Activated T-helper 17 cell treated with anti-CD3 and anti-CD28 coated beads, Interleukin-2, amount 50 U/mL, for 72 hours (primary cell): Measurements from ENCODE around the gene SEMA4D. TPM values are rescaled to one million over a fixed set of nuclear protein-coding genes. Genes with fewer than 3 reads are reported as not detected.

Experiments used
- ATAC-seq: fragments of 150-1000 bp; cut with Tn5 transposase; replicated peaks from 2 replicates; pipeline ENCODE4 v1.10.0; 2021; ENCODE audit warnings: mild to moderate bottlenecking, moderate library complexity
- H3K27ac Mint-ChIP-seq: one replicate; pipeline ENCODE4 v1.8.0; 2022; ENCODE audit warnings: mixed read lengths
- H3K27me3 Mint-ChIP-seq: one replicate; pipeline ENCODE4 v1.8.0; 2022; ENCODE audit warnings: mixed read lengths
- H3K36me3 Mint-ChIP-seq: one replicate; pipeline ENCODE4 v1.8.0; 2022; ENCODE audit warnings: low read depth, mild to moderate bottlenecking, mixed read lengths
- H3K4me1 Mint-ChIP-seq: one replicate; pipeline ENCODE4 v1.8.0; 2022; ENCODE audit warnings: mixed read lengths
- H3K4me3 Mint-ChIP-seq: one replicate; pipeline ENCODE4 v1.8.0; 2022; ENCODE audit warnings: mild to moderate bottlenecking, mixed read lengths
- H3K9me3 Mint-ChIP-seq: one replicate; pipeline ENCODE4 v1.8.0; 2022; ENCODE audit warnings: mixed read lengths
- total RNA-seq, 2 donors: library from RNA; stranded (reverse); gene quantifications; one replicate each; pipeline ENCODE4 v1.2.3, GENCODE V29; 2022

SEMA4D gene
- total RNA-seq, 2 donors from 2014 or later: 167 to 263 TPM

GRCh38 chr9:89533411-89534095, 35.6 kb upstream of the SEMA4D start:
- no peaks in the 10 kb centered on the region for H3K36me3 Mint-ChIP-seq
- H3K4me3 Mint-ChIP-seq: no peak overlapping the region
- peaks cover 36% of the 10 kb centered on the region for H3K4me1 Mint-ChIP-seq
- H3K9me3 Mint-ChIP-seq: no peaks in the 10 kb centered on the region
- H3K27me3 Mint-ChIP-seq: no peaks in the 10 kb centered on the region
- no peak for ATAC-seq
- H3K27ac Mint-ChIP-seq: peak overlapping the region; percentile 2

GRCh38 chr9:89532944-89533343, 35.0 kb upstream of the SEMA4D start:
- Mint-ChIP-seq H3K4me3 (no peak overlapping the region), H3K4me1 (peaks cover 40% of the 10 kb centered on the region), H3K27ac (peak overlapping the region; percentile 57), H3K27me3 (no peaks in the 10 kb centered on the region), H3K36me3 (no peaks in the 10 kb centered on the region), H3K9me3 (no peaks in the 10 kb centered on the region)
- ATAC-seq: no peak

DNA sequence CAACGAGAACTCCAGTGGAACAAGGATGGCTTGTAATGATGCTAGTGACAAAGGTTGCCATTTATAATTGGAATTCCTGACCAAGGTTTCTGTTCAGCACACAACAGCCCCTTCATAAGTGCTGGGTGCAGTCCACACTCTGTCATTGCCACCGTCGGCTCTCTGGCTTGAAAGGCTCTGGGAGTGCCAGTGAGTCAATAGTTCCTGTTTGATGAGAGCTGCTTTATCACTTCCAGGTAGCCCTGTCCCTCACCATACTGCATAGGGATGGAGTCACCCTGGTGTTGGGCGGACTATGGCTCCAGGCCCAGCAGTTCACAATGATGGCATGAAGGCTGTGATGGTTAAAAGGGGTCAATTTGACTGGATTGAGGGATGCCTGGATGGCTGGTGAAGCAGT, 34.6 kb upstream of the SEMA4D start:
- ATAC-seq: peak; percentile 81
- Mint-ChIP-seq H3K36me3 (no peaks in the 10 kb centered on the region), H3K4me1 (peaks cover 40% of the 10 kb centered on the region), H3K4me3 (no peak overlapping the region), H3K27me3 (no peaks in the 10 kb centered on the region), H3K9me3 (no peaks in the 10 kb centered on the region), H3K27ac (peak overlapping the region; percentile 57)

- H3K36me3 Mint-ChIP-seq: no peaks in the 10 kb centered on the region
- no peak overlapping the region for H3K27ac Mint-ChIP-seq
- ATAC-seq: no peak
- H3K27me3 Mint-ChIP-seq: no peaks in the 10 kb centered on the region
- no peak overlapping the region for H3K4me3 Mint-ChIP-seq
- H3K4me1 Mint-ChIP-seq: peaks cover 38% of the 10 kb centered on the region
- H3K9me3 Mint-ChIP-seq: no peaks in the 10 kb centered on the region
These were observed 33.9 kb upstream of the SEMA4D start for GRCh38 chr9:89531766-89532165.

GRCh38 chr9:89530726-89531125, 32.8 kb upstream of the SEMA4D start:
- no peak for ATAC-seq
- H3K27me3 Mint-ChIP-seq: no peaks in the 10 kb centered on the region
- peaks cover 31% of the 10 kb centered on the region for H3K4me1 Mint-ChIP-seq
- H3K4me3 Mint-ChIP-seq: no peak overlapping the region
- H3K27ac Mint-ChIP-seq: no peak overlapping the region
- H3K36me3 Mint-ChIP-seq: no peaks in the 10 kb centered on the region
- H3K9me3 Mint-ChIP-seq: no peaks in the 10 kb centered on the region

- peaks cover 32% of the 10 kb centered on the region for H3K4me1 Mint-ChIP-seq
- peak; percentile 68 for ATAC-seq
- no peak overlapping the region for H3K27ac Mint-ChIP-seq
- H3K9me3 Mint-ChIP-seq: no peaks in the 10 kb centered on the region
- no peaks in the 10 kb centered on the region for H3K36me3 Mint-ChIP-seq
- no peaks in the 10 kb centered on the region for H3K27me3 Mint-ChIP-seq
- H3K4me3 Mint-ChIP-seq: peak overlapping the region; percentile 38
These were observed 31.5 kb upstream of the SEMA4D start for GRCh38 chr9:89529243-89530035.

DNA sequence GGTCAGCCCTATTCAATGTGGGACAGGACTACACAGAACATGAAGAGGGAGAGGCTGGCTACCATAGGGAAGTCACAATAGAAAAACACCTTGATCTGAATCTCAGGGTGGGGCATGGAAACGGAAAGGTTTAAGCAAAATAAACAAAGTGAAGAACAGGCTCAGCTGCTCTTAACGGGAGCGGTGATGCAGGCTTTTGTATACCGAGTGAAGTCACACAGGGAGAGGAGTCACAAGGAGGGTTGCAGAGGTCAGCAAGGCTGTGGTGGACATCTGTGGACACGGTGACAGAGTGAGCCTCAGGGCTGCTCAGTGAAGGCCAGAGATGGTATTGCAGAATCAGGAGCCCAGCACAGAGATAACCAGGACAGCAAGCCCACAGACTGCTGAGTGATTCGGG, 30.6 kb upstream of the SEMA4D start:
- peak overlapping the region; percentile 3 for H3K4me3 Mint-ChIP-seq
- H3K9me3 Mint-ChIP-seq: no peaks in the 10 kb centered on the region
- ATAC-seq: no peak
- H3K27me3 Mint-ChIP-seq: no peaks in the 10 kb centered on the region
- no peaks in the 10 kb centered on the region for H3K36me3 Mint-ChIP-seq
- H3K27ac Mint-ChIP-seq: no peak overlapping the region
- peaks cover 39% of the 10 kb centered on the region for H3K4me1 Mint-ChIP-seq

DNA sequence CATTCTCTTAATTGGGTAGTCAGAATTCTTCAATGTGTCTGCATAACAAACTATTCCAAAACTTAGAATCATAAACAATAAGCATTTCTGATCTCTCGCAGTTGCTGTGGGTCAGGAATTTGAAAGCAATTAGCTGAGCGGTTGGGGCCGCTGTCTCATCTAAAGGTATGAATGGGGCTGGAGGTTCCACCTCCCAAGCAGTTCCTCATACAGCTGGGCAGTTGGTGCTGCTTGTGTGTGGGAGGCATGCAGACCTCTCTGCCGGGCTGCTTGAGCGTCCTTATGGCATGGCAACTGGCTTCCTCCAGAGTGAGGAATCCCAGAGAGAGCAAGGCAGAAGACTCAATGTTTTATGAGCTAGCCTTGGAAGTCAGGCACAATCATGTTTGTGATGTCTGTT, 30.2 kb upstream of the SEMA4D start:
- peak overlapping the region; percentile 3 for H3K4me3 Mint-ChIP-seq
- H3K9me3 Mint-ChIP-seq: no peaks in the 10 kb centered on the region
- no peaks in the 10 kb centered on the region for H3K36me3 Mint-ChIP-seq
- no peak overlapping the region for H3K27ac Mint-ChIP-seq
- peaks cover 43% of the 10 kb centered on the region for H3K4me1 Mint-ChIP-seq
- ATAC-seq: no peak
- no peaks in the 10 kb centered on the region for H3K27me3 Mint-ChIP-seq

DNA sequence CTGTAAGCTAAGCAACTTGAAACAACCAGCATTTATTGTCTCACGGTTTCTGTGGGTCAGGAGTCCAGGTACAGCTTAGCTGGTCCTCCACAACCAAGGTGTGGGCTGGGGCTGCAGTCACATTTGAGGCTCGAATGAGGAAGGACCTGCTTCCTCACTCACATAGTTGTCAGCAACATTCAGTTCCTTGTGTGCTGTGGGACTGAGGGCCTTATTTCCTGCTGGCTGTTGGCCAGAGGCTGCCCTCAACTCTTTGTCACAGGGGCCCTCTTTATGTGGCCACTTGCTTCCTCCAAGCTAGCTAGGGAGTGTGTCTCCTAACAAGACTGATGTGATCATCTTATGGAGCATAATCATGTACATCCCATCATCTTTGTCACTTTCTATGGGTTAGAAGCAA, 29.2 kb upstream of the SEMA4D start:
- H3K27ac Mint-ChIP-seq: no peak overlapping the region
- no peaks in the 10 kb centered on the region for H3K27me3 Mint-ChIP-seq
- H3K4me1 Mint-ChIP-seq: peaks cover 52% of the 10 kb centered on the region
- H3K36me3 Mint-ChIP-seq: no peaks in the 10 kb centered on the region
- no peak for ATAC-seq
- H3K9me3 Mint-ChIP-seq: no peaks in the 10 kb centered on the region
- H3K4me3 Mint-ChIP-seq: no peak overlapping the region

DNA sequence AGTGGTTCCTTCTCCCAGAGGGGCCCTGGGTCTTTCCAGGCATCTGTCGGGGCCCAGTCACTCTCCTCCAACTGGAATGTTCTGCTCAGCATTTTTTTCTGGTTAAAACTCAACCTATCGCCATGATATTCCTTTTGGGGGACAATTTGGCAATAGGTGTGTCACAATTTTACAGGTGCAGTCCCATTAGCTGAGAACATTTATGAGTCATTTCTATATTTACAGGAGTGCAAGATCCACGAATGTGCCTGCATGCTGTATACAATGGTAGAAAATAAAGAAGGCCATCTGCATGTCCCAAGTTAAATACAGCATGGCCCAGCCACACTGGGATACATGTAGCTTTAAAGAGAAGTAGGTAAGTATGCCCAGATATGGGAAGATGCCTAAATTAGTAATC, 28.8 kb upstream of the SEMA4D start:
- peaks cover 53% of the 10 kb centered on the region for H3K4me1 Mint-ChIP-seq
- no peak overlapping the region for H3K4me3 Mint-ChIP-seq
- H3K36me3 Mint-ChIP-seq: no peaks in the 10 kb centered on the region
- no peaks in the 10 kb centered on the region for H3K27me3 Mint-ChIP-seq
- H3K9me3 Mint-ChIP-seq: no peaks in the 10 kb centered on the region
- ATAC-seq: no peak
- no peak overlapping the region for H3K27ac Mint-ChIP-seq

GRCh38 chr9:89525446-89526374, 27.8 kb upstream of the SEMA4D start:
- Mint-ChIP-seq H3K36me3 (no peaks in the 10 kb centered on the region), H3K4me1 (peaks cover 53% of the 10 kb centered on the region), H3K9me3 (no peaks in the 10 kb centered on the region), H3K4me3 (no peak overlapping the region), H3K27ac (peak overlapping the region; percentile 95), H3K27me3 (no peaks in the 10 kb centered on the region)
- ATAC-seq: no peak

DNA sequence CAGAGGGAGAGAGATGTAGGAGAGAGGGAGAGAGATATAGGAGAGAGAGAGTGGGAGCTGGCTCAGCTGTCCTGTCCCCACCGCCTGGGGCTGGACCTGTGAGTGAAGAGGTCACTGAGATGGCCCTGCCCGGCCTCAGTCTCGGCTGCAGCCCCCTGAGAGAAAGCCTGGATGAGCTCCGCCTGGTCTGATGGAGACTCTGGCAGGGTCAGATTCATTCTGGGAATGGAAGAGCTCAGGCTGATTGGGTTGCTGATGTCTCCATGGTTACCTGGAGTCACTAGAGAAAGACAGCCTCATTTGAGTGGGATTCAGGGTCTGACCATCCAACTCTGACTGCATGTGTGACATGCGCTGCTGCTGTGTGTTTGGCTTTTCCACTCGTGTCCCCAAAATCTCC, 27.1 kb upstream of the SEMA4D start:
- no peaks in the 10 kb centered on the region for H3K9me3 Mint-ChIP-seq
- H3K36me3 Mint-ChIP-seq: no peaks in the 10 kb centered on the region
- peaks cover 52% of the 10 kb centered on the region for H3K4me1 Mint-ChIP-seq
- H3K27me3 Mint-ChIP-seq: no peaks in the 10 kb centered on the region
- peak overlapping the region; percentile 85 for H3K4me3 Mint-ChIP-seq
- ATAC-seq: no peak
- peak overlapping the region; percentile 95 for H3K27ac Mint-ChIP-seq

DNA sequence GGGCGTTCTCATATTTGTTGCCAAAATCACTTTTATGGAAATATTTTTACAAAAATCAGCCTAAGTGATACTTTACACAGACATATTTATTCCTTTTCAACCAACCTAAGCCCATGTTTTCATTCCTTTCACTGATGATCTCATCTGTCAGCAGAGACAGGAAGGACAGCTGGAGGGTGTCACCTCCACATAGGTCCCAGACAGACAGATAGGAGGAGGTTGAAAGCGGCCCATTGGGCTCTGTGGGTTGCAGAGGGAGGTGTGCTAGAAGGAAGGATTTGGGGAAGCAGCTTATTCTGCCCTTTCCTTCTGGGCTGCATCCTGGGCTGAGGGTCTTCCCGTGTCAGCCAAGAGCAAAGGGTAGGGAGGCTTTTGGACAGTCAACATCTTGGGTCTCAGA, 26.0 kb upstream of the SEMA4D start:
- Mint-ChIP-seq H3K4me3 (peak overlapping the region; percentile 85), H3K4me1 (peaks cover 55% of the 10 kb centered on the region), H3K27ac (peak overlapping the region; percentile 95), H3K27me3 (no peaks in the 10 kb centered on the region), H3K36me3 (no peaks in the 10 kb centered on the region), H3K9me3 (no peaks in the 10 kb centered on the region)
- ATAC-seq: peak; percentile 38

DNA sequence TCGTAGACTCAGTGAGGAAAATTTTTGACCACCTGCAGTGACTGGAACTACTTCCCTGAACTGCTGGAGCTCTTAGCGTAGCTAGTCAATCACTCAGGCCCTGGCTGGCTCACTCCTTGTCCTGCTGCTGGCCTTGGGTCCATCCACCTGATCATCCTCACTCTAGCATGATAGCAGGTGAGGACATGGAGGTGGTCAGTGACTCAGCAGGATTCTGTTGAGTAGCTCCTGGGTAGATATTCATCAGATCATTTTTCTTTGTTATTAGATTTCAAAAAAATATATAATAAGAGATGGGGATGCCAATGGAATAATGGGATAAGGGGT, 25.0 kb upstream of the SEMA4D start:
- Mint-ChIP-seq H3K36me3 (no peaks in the 10 kb centered on the region), H3K27me3 (no peaks in the 10 kb centered on the region), H3K4me3 (peak overlapping the region; percentile 85), H3K27ac (peak overlapping the region; percentile 95), H3K9me3 (no peaks in the 10 kb centered on the region), H3K4me1 (peaks cover 55% of the 10 kb centered on the region)
- no peak for ATAC-seq
